ENCODE results near the gene KCNMB3. TPM values are rescaled to one million over a fixed set of nuclear protein-coding genes. Genes with fewer than 3 reads are reported as not detected.

Gene KCNMB3
- total RNA-seq, 1 experiment from 2014 or later, result not detected

DNA sequence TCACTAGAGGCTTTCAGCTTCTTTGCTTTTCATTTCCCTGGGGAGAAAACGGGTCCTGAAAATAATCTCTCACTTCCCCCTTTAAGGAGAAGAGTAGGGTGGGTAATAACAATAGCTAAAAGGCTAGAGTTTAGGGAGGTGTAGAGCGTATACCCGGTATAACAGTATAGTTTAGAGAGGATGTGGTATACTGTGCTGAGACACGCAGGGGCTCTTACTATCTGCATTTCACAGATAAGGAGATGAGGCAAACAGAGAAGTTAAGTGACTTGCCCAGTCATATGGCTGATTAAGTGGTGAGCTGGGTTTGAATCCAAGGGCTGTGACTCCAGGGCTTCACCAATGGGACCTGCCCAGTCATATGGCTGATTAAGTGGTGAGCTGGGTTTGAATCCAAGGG, 15.0 kb upstream of the KCNMB3 start:
- Histone ChIP-seq H3K79me2 (ENCODE audit: insufficient read depth, low read length) (no peaks in the 10 kb centered on the region), H4K20me1 (ENCODE audit: insufficient read depth) (no peaks in the 10 kb centered on the region), H3K9ac (ENCODE audit: low read length) (no peak overlapping the region), H3K27me3 (ENCODE audit: insufficient read depth, low read length) (no peaks in the 10 kb centered on the region), H3K4me2 (ENCODE audit: low read length) (no peak overlapping the region), H2AFZ (ENCODE audit: low read depth, low read length, poor library complexity, severe bottlenecking) (no peak overlapping the region), H3K4me1 (ENCODE audit: control insufficient read depth in 1 of 2, insufficient read depth in 2 of 2, low read length in 2 of 2) (no peaks in the 10 kb centered on the region), H3K27ac (ENCODE audit: low read depth, low read length) (no peak overlapping the region), H3K36me3 (ENCODE audit: control insufficient read depth in 1 of 2, insufficient read depth in 2 of 2, low read length in 2 of 2) (no peaks in the 10 kb centered on the region), H3K9me3 (ENCODE audit: control insufficient read depth in 1 of 2, insufficient read depth in 1 of 2, low read depth in 1 of 2, low read length in 2 of 2) (no peaks in the 10 kb centered on the region), H3K4me3 (replicated peaks in 1 of 2; ENCODE audit: low read depth in 1 of 2, low read length in 2 of 2) (no peak overlapping the region), H3K9me2 (ENCODE audit: insufficient read depth) (no peaks in the 10 kb centered on the region)
- DNase-seq (ENCODE audit: low read depth, low spot score), result no peak
- no peak for TF ChIP-seq ELF1 (IDR thresholded peaks at IDR 0.05; ENCODE audit: borderline replicate concordance, low read depth)
- TF ChIP-seq CBX3 (IDR thresholded peaks at IDR 0.05; ENCODE audit: low read depth), result no peak
- ChIA-PET CTCF (no interaction called here), POLR2A (no interaction called here), RAD21 (ENCODE audit: low non-redundant PET in 1 of 2, low total read pairs in 2 of 2, uncharacterized antibody in 2 of 2, unreplicated experiment in 2 of 2) (no interaction called here)
- BruUV-seq (replicated peaks), result no TSS peak
- intact Hi-C loops (cut with micrococcal nuclease), result no loop called here
- ATAC-seq, result no peak

DNA sequence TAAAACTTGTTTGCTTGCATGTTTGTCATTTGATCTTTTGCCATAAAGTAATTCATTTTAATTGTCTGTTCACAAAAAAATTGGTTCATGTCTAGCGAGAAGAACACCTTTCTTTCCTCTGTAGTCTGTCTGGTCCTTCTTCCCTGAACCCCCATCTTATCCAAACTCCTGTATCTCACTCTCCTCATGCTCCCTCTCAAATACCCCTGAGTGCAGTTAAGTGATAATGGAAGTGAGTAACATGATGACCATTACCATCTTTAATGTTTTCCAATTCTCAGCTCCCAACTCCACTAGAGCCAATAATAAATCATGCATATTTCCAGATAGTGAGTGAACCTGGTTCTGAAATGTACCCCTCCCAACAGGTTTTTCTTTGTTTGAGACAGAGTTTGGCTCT, 14.2 kb upstream of the KCNMB3 start:
- no peaks in the 10 kb centered on the region for H4K20me1 ChIP-seq (ENCODE audit: insufficient read depth)
- H3K4me3 ChIP-seq (replicated peaks in 1 of 2; ENCODE audit: low read depth in 1 of 2, low read length in 2 of 2), result no peak overlapping the region
- no peak for DNase-seq (ENCODE audit: low read depth, low spot score)
- H3K36me3 ChIP-seq (ENCODE audit: control insufficient read depth in 1 of 2, insufficient read depth in 2 of 2, low read length in 2 of 2), result no peaks in the 10 kb centered on the region
- H3K4me1 ChIP-seq (ENCODE audit: control insufficient read depth in 1 of 2, insufficient read depth in 2 of 2, low read length in 2 of 2), result no peaks in the 10 kb centered on the region
- H3K9ac ChIP-seq (ENCODE audit: low read length), result no peak overlapping the region
- POLR2A ChIA-PET, result no interaction called here
- no peak for ATAC-seq
- H3K9me3 ChIP-seq (ENCODE audit: control insufficient read depth in 1 of 2, insufficient read depth in 1 of 2, low read depth in 1 of 2, low read length in 2 of 2), result no peaks in the 10 kb centered on the region
- H3K9me2 ChIP-seq (ENCODE audit: insufficient read depth), result no peaks in the 10 kb centered on the region
- no peak overlapping the region for H2AFZ ChIP-seq (ENCODE audit: low read depth, low read length, poor library complexity, severe bottlenecking)
- intact Hi-C loops (cut with micrococcal nuclease), result no loop called here
- RAD21 ChIA-PET (ENCODE audit: low non-redundant PET in 1 of 2, low total read pairs in 2 of 2, uncharacterized antibody in 2 of 2, unreplicated experiment in 2 of 2), result no interaction called here
- BruUV-seq (replicated peaks), result no TSS peak
- no peaks in the 10 kb centered on the region for H3K79me2 ChIP-seq (ENCODE audit: insufficient read depth, low read length)
- H3K27ac ChIP-seq (ENCODE audit: low read depth, low read length), result no peak overlapping the region
- CTCF ChIA-PET, result no interaction called here
- TF ChIP-seq SRF (IDR thresholded peaks at IDR 0.05; ENCODE audit: low read depth) (no peak), EZH2 (IDR thresholded peaks at IDR 0.05) (no peak), TCF7L2 (IDR thresholded peaks at IDR 0.05; ENCODE audit: borderline replicate concordance, extremely low read depth, insufficient read depth, insufficient read length) (no peak), EZH2phosphoT487 (IDR thresholded peaks at IDR 0.05; ENCODE audit: borderline replicate concordance) (no peak), CBX3 (IDR thresholded peaks at IDR 0.05; ENCODE audit: low read depth) (no peak), CEBPB (IDR thresholded peaks at IDR 0.05; ENCODE audit: low read depth) (no peak), JUND (IDR thresholded peaks at IDR 0.05) (no peak), SIN3A (IDR thresholded peaks at IDR 0.05; ENCODE audit: low read depth) (no peak), POLR2AphosphoS5 (IDR thresholded peaks at IDR 0.05; ENCODE audit: low read depth, low read length) (no peak), RAD21 (IDR thresholded peaks at IDR 0.05; ENCODE audit: low read depth) (no peak), EGR1 (IDR thresholded peaks at IDR 0.05; ENCODE audit: low read depth) (no peak), FOSL1 (IDR thresholded peaks at IDR 0.05; ENCODE audit: low read depth) (no peak), POLR2A (IDR thresholded peaks at IDR 0.05; ENCODE audit: borderline replicate concordance, extremely low read depth, insufficient read depth, insufficient read length) (no peak)
- TF ChIP-seq, protein P1, sequence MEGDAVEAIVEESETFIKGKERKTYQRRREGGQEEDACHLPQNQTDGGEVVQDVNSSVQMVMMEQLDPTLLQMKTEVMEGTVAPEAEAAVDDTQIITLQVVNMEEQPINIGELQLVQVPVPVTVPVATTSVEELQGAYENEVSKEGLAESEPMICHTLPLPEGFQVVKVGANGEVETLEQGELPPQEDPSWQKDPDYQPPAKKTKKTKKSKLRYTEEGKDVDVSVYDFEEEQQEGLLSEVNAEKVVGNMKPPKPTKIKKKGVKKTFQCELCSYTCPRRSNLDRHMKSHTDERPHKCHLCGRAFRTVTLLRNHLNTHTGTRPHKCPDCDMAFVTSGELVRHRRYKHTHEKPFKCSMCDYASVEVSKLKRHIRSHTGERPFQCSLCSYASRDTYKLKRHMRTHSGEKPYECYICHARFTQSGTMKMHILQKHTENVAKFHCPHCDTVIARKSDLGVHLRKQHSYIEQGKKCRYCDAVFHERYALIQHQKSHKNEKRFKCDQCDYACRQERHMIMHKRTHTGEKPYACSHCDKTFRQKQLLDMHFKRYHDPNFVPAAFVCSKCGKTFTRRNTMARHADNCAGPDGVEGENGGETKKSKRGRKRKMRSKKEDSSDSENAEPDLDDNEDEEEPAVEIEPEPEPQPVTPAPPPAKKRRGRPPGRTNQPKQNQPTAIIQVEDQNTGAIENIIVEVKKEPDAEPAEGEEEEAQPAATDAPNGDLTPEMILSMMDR (IDR thresholded peaks at IDR 0.05 in 2 of 3, conservative IDR thresholded peaks at IDR 0.05 in 1 of 3; ENCODE audit: borderline replicate concordance in 1 of 3, insufficient read depth in 1 of 3, low read depth in 2 of 3, low read length in 2 of 3), result no peak
- TF ChIP-seq, protein P2, sequence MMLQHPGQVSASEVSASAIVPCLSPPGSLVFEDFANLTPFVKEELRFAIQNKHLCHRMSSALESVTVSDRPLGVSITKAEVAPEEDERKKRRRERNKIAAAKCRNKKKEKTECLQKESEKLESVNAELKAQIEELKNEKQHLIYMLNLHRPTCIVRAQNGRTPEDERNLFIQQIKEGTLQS (IDR thresholded peaks at IDR 0.05), result no peak
- TF ChIP-seq, protein P3, sequence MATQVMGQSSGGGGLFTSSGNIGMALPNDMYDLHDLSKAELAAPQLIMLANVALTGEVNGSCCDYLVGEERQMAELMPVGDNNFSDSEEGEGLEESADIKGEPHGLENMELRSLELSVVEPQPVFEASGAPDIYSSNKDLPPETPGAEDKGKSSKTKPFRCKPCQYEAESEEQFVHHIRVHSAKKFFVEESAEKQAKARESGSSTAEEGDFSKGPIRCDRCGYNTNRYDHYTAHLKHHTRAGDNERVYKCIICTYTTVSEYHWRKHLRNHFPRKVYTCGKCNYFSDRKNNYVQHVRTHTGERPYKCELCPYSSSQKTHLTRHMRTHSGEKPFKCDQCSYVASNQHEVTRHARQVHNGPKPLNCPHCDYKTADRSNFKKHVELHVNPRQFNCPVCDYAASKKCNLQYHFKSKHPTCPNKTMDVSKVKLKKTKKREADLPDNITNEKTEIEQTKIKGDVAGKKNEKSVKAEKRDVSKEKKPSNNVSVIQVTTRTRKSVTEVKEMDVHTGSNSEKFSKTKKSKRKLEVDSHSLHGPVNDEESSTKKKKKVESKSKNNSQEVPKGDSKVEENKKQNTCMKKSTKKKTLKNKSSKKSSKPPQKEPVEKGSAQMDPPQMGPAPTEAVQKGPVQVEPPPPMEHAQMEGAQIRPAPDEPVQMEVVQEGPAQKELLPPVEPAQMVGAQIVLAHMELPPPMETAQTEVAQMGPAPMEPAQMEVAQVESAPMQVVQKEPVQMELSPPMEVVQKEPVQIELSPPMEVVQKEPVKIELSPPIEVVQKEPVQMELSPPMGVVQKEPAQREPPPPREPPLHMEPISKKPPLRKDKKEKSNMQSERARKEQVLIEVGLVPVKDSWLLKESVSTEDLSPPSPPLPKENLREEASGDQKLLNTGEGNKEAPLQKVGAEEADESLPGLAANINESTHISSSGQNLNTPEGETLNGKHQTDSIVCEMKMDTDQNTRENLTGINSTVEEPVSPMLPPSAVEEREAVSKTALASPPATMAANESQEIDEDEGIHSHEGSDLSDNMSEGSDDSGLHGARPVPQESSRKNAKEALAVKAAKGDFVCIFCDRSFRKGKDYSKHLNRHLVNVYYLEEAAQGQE (IDR thresholded peaks at IDR 0.05; ENCODE audit: low read depth), result no peak
- TF ChIP-seq, protein P4, sequence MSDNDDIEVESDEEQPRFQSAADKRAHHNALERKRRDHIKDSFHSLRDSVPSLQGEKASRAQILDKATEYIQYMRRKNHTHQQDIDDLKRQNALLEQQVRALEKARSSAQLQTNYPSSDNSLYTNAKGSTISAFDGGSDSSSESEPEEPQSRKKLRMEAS (IDR thresholded peaks at IDR 0.05), result no peak
- no peaks in the 10 kb centered on the region for H3K27me3 ChIP-seq (ENCODE audit: insufficient read depth, low read length)
- no peak overlapping the region for H3K4me2 ChIP-seq (ENCODE audit: low read length)

All from HCT116 (cell line).